ENCODE data around the gene TFR2.

Gene TFR2

DNA sequence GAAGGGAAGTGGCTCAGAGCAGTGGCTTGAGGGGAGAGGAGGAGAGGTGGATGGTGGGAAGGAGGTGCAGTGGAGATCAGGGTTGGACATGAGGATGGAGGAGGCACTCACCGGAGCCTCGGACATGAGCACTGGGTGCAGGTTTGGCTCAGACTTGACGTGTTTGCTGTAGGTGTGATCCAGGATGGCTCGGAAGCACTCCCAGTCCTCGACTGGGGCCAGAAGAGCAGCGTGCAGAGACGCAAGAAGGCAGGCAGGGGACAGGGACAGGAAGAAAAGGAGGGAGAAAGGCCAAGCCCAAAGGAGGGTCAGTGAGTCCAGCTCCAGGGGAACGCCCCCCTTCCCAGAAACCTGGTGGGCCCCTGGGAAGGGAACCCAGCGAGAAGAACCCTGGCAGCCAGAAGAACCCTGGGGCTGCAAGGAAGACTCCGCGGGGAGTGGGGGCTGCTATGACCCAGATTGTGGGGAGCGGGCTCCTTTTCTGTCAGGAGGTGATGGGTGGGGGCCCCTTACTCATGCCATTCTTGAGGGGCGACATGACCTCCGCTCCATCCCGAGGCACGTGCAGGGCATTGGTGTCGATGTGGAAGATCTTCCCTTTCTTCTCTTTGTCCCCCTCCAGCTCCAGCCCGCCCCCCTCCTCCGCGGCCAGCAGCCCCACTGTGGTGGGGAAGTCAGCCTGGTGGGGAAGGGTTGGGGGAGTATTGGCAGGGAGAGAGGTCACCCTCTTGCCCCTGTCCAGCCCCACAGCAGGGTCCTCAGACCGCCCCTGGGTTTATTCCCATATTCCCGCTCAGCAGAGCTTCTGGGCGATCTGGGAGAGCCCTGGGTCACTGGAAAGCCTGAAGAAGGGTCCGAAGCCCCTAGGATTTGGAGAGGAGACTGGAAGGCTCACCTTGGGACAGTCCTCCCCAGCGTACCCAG lies 13.8 kb upstream of the TFR2 start:
- no peak for DNase-seq (ENCODE audit: low spot score)

DNA sequence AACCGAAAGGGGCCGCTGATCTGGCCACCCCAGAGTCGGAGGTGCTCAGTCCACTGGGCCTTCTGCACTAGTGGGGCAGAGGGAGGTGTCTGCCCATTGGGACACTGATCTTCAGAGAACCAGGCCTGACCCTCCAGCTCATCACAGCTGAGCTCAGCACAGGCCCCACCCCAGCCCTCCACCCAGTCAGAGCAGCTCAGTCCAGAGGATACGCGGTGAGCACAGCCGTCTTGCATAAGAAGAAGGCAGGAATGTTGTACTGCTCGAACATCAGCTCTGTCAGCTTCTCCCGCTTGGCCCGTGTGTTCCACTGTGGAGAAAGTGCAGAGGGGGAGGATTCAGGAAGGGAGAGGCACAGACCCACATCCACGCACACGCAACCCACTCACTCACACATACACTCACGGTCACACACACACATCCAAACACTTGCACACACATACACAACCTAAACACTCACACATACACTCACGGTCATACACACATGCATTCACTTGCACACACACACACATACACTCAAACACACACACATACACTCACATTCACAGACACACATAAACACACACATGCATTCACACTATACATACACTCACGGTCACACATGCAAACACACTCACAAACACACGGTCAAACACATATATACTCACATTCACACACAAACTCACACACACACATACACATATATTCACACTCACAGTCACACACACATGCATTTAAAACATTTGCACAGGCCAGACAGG lies 8.6 kb upstream of the TFR2 start:
- no peak for DNase-seq (ENCODE audit: low spot score)

DNA sequence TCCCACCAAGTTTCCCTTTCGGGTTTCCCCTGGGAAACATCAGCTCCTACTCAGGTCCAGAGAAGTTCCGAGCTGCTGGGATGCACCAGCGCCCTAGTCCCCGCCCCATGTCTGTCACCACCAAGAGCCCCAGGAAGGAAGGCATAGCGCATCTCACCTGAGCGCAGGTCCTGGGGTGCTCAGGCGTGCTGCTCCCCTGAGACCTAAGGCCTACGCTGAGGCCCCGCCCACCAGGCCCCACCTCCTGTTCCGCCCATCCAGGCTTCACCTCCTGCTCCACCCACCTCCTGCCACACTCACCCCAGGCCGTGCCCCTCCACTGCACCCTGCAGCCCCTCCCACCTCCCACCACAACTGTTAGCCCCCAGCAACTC lies 1.2 kb upstream of the TFR2 start:
- no peak for DNase-seq (ENCODE audit: low spot score)

DNA sequence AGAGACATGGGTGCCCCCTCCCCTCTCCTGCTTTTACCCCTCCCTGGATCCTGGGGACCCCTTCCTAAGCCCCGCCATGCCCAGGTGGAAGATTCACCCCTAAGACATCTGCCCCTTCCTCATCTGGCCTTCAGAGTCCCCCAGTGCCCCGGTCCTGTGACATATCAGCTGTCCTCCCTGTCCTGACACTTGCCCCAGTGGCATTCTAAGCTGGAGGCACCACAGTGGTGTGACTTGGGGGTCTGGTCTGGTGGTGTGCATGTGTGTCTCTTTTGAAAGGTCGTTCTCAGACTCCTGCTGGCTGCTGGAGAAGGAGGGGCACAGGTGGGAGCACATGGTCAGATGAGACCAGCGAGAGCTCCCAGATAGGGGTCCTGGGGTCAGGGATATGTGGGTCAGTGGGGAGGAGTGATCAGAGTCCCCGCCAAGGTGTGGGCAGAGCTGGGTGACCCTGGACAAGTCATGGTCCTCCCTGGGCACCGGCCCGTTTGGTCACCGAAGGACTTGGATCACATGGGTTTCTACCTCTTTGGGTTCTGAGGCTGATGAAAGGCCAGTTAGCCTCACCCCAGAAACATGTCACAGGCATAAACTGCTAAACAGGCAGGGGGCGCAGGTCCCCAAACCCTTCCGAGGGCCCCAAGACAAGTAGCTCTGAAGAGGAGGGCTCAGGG lies 645 bp upstream of the TFR2 start:
- DNase-seq (ENCODE audit: low spot score) = no peak

DNA sequence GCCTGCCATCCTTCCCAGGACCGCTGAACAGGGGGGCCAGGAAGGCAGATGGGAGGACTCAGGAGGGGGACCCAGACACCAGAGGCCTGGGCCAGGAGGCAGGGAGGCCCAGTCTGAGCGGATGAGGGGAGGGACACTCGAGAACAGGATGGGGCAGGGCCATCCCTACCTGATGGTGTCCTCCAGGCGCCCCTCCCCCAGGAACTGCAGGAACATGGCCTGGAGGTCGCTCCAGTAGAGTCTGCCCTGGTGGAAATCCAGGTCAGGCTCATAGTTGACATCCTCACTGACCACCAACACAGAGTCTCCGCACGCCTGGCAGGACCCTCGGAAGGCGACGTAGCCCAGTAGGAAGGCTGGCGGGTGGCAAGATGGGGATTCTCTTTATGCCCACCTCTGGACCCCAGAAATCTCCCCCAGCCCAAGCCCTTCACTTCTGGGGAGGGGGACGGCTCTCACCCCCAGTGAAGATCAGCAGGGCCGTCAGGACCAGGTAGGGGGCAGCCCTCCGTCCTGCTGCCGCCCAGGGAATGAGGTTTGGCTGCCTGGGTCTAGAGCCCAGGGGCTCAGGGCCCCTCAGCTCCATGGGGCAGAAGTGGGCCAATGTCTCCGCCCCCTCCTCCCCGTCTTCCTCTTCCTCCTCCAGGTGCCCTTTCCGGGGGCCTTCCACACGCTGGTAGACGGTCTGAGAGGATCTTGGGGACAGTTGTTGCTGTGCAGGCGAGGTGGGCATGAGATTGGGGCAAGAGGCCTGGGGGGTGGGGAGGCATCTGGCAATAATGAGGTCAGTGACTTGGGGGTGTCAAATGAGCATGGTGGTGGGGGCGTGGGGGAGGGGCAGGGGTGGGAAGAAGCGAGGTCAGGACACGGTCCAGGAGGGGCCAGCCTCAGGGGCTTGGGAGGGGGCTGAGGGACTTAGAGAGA lies 573 bp downstream of the TFR2 start:
- DNase-seq (ENCODE audit: low spot score) = no peak

DNA sequence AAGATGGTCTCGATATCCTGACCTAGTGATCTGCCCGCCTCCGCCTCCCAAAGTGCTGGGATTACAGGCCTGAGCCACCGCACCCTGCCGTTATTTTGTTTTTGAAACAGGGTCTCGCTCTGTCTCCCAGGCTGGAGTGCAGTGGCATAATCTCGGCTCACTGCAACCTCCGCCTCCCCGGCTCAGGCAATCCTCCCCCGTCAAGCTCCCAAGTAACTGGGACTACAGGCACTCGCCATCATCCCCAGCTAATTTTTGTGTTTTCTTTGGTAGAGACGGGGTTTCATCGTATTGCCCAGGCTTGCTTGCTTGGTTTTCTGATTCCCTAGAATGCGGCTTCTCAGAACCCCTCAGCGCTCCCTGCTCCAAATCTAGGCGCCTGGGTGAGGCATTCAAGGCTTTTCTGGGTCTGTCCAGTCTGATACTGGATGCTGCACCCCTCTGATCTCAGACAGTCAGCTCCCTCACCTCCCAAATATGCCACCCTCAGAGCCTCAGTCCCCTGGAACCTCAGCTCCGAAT lies 1.3 kb downstream of the TFR2 start:
- DNase-seq (ENCODE audit: low spot score) = no peak

DNA sequence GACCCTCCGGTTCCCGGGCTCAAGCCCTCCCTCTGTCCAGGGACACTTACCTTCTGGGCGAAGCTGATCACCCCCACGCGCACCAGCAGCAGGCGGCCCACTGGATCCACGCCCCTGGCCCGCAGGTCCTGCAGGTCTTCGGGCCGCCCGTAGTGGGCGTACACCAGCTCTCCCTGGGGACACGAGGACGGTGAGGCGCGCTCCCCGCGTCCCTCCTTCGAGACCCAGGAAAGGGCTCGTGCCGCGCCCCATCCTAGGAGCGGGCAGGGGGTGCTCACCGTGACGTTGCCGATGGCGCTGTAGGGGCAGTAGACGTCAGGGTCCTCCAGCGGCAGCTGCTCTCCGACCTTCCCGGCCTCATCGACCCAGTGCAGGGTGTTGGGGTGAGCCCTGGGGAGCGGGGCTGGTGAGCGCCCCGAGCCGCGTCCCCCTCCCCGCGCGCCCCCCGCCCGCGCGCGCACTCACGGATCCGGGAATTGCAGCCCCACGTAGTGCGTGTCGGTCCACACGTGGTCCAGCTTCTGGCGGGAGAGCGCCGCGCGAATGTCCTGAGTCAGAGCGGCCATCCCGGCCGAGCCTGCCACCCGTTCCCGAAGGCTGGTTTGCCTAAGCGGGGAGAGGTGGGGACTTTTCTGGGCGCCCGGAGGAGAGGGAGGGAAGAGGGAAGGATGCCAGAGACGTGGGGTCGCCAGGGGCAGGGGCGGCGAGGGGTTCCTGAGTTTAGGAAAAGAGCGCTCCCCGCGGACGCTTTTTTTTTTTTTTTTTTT lies 8.2 kb downstream of the TFR2 start:
- DNase-seq (ENCODE audit: low spot score) = peak; percentile 84

DNA sequence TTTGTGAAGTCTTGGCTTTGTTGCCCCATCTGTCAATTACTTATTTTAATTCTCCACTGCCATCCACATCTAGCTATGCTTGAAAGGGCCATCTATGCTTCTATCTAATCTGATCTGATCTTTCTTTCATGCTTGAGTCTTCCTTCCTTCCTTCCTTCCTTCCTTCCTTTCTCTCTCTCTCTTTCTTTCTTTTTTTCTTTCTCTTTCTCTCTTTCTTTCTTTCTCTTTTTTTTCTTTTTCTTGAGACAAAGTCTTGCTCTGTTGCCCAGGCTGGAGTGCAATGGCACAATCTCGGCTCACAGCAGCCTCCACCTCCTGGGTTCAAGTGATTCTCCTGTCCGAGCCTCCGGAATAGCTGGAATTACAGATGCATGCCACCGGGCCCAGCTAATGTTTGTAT lies 11.3 kb downstream of the TFR2 start:
- DNase-seq (ENCODE audit: low spot score) = no peak

DNA sequence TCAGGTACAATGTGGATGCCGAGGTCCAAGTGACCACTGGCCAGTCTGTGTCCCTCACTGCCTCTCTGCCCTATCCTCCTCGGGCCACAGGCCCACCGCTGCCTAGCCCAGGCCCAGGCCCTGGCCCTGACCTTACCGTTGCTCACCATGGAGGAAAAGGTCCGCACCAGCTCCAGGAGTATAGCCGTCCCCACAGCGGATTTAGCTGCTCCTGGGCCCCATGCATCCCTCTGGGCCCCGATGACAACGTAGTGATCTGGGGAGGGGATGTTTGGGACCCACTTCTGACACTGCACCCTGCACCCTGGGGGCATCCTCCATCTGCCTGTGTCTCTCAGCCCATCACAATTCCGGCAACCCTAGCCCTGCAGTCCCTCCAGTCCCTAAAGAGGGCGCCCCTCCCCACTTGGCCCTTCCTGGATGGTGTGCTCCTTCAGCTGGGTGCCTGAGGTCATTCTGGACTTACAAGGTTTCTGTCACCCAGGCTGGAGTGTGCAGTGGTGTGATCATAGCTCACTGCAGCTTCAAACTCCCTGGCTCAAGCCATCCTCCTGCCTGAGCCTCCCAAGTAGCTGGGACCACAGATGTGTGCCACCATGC lies 12.1 kb downstream of the TFR2 start:
- peak; percentile 63 for DNase-seq (ENCODE audit: low spot score)

DNA sequence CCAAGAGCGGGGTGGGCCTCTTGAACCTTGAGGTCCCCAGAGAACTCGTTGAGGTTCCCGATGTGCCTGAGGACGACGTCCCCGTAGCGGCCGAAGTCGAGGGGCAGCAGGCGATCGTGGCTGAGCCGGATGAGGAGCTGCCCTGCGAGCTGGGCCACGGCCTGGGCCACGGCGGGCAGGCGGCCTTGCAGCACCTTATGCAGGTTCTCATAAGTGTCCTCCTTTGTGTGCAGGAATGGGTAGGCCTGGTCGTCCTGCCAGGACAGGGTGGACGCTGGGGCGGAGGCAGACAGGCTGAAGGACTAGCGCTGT lies 14.2 kb downstream of the TFR2 start:
- DNase-seq (ENCODE audit: low spot score) = no peak

DNA sequence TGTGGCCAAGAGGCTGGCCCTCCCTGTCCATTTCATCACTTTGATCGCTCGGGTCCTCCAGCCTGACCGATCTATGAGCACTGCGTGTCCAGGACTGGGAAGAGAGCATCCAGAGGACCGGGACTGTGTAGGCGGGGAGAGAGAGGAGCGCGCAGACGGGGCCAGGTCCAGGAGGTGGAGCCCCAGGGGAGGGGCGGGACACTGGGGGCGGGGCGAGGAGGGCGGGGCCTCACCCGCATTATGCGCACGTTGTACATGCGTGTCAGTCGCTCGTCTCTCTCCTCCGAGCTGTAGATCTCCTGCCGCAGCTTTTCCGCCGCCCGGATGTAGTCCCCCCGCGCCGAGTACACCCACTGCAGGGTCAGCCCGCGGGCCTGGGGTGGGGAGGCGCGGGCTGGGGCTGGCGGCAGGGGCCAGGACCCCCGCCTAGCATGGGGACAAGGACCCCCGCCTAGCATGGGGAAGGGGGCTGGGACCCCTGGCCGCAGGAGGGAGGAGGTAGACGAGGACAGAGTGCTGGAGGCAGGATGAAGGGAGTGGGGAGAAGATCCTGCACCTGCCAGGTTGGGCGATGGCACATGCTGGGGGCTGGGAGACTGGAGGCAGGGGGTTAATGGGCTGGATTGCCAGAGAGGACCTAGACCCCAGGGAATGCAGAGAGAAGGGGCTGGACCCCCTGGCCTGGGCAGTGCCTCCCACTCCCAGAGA lies 14.7 kb downstream of the TFR2 start:
- DNase-seq (ENCODE audit: low spot score) = peak; percentile 96

DNA sequence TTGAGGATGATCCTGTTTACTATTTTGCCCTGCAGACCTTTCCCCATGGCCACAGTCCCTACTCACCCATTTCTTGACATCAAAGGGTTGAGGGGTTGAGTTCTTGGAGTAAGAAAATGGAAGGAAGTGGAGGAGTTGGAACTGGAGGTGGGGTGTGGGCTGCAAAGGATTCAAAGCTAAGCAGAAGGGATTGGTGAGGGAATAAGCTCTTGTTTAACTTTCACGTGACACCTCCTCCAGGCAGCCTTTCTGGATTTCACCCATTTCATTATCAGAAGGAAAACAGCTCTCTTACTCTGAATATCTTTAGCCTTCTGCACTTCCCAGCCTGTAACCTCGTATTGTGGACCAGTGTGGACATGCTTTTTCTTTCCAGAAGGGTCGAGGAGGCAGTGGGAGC lies 15.3 kb downstream of the TFR2 start:
- no peak for DNase-seq (ENCODE audit: low spot score)

DNA sequence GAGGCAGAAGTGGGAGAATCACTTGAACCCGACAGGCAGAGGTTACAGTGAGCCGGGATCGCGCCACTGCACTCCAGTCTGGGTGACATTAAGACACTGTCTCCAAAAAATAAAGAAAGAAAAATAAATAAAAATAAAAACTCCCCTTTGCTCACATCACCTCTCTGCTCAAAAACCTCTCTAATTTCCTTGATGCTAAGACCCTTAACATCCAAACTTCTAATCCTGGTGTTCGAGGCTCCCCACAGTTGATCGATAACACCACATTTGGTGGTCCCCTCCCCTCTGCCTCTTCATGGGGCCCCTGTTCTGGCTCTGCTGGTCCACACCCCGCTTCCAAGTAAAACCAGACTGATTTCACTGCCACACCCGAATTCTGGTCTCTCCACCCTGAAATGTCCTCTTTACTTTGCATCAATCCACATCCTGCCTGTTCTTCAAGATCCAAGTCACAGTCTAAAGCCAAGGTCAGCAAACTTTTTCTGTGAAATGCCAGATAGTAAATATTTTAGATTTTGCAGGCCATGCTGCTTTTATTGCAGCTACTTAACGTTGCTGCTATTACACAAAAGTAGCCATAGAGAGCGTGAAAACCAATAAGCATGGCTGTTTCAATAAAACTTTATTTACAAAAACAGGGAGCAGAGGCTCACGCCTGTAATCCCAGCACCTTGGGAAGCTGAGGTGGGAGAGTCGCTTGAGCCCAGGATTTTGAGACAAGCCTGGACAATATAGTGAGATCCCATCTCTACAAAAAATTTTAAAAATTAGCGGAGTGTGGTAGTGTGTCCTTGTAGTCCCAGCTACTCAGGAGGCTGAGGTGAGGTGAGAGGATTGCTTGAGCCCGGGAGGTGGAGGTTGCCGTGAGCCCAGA lies 17.2 kb downstream of the TFR2 start:
- no peak for DNase-seq (ENCODE audit: low spot score)

DNA sequence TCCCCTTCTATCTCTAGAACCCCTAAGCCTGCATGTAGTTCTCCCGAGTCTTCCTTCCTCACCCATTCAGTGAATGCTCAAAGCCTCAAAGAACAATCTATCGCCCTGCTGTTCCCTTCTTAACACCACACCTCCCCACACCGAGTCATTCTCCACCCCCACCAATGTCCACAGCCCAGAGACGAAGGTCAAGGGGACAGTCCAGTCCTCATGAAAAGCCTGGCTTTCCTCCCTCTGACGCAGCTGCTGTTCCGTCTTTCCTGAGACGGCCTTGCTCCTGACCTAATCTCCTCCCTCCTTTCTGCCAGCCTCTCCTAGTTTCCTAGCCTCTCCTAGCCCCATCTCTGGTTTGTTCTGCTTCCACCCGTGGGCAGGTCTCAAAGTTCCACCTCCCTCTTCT lies 19.8 kb downstream of the TFR2 start:
- DNase-seq (ENCODE audit: low spot score) = no peak

DNA sequence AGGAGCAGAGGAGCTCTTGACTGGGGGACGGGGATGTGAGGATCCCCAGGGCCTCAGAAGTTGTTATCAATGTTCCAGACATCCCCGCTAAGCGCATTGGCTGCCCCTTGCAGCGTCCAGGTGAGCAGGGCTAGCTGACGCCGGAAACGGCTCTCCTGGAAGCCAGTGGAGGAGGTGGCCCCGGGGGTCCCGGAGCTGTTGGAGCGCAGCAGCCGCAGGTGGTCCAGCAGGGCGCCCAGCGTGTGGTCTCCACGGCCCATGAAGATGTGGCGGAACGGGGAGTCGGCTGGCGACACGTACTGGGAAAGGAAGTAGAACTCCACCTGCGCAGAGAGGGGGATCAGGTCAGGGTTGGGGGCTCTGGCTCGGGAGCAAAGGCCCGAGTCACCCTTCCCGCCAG lies 20.5 kb downstream of the TFR2 start:
- no peak for DNase-seq (ENCODE audit: low spot score)

DNA sequence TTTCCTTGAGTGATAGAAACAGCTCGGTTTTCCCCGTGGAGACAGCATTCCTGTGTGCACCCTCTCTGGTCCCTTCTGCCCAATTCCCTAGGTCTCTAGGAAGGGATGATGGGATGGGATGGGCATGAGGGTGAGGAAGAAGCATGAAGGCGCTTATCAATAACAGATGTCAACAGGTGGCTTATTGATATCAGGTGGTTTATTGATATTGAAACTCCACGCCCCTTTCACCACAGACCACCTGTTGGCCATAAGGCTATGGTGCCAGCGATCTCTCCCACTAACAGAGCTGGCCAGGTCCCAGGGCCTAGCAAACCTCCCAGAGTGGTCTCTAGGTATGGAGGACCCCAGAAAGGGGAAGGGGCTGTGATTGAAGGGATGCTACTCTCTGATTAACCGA lies 21.1 kb downstream of the TFR2 start:
- DNase-seq (ENCODE audit: low spot score) = no peak

DNA sequence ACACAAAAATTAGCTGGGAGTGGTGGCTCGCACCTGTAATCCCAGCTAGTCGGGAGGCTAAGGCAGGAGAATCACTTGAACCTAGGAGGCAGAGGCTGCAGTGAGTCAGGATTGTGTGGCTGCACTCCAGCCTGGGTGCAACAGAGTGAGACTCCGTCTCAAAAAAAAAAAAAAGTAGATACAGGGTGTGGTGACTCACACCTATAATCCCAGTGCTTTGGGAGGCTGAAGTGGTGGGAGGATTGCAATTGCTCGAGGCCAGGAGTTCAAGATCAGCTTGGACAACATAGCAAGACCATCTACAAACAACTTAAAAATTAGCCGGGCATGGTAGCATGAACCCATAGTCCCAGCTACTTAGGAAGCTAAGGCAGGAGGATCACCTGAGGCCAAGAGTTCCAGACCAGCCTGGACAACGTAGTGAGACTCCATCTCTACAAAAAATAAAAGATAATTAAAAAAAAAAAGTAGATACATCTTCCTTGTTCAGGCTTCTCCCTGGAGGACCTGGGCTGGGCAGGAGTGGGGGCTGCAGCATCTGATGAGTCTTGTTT lies 27.0 kb downstream of the TFR2 start:
- DNase-seq (ENCODE audit: low spot score) = no peak

DNA sequence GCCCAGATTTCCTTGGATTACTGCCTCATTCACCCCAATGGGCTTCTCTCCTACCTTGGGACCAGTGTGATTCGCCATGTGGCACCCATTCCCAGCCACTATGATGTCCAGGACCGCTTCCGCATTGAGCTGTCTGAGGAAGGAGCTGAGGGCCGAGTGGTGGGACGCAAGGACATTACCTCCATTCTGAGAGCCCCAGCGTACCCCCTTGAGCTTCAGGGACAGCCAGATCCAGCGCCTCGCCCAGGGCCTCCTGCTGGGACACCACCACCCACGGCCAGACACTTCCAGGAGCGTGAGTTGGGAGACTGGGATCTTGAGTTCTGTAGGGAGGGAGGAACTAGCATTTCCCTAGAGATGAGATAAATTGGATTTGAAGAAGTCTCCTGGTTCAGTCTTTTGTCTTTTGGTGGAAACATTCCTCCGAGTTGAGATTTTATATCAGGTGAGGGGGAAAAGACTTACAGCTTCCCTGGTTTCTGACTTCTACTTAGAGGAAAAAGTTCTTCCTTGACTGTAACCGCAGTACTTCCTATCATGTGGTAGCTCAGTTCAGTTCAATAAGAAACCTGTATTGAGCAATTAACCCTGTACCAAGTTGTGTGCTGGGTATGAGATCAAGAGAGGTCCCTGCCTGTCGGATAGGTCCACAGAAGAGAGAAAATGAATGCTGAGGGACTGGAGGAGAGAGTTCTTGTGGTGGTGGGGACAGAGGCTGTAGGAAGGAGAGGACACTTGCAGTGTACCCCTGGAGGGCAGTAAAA lies 27.8 kb downstream of the TFR2 start:
- no peak for DNase-seq (ENCODE audit: low spot score)
